GM13977 (cell line): Measurements from ENCODE around the gene KCNJ12.
"Not testable (repeated sequence)": the region's sequence is repeated elsewhere in the genome, so short reads cannot be mapped to it uniquely, and the experiment has no call there.

Experiments used
- DNase-seq: peaks from one replicate; pipeline ENCODE4 v3.0.0; 2012; ENCODE audit warnings: low spot score
- in situ Hi-C: fragments of 300-500 bp; cut with MboI; formaldehyde crosslinking; loops from one replicate; pipeline ENCODE4 v1.12.0; 2022; ENCODE audit warnings: low sequenced_read_pairs, low pct_unique_long_range_greater_than_20kb, mixed read lengths, inconsistent platforms; ENCODE audit not compliant: unreplicated experiment
- TF ChIP-seq, protein P1 (sequence below): IDR thresholded peaks from 2 replicates; pipeline ENCODE4 v1.5.1; 2012; ENCODE audit warnings: mild to moderate bottlenecking, control low read depth; ENCODE audit not compliant: insufficient read depth; ENCODE audit errors: extremely low read depth, missing control alignments

KCNJ12 gene

DNA sequence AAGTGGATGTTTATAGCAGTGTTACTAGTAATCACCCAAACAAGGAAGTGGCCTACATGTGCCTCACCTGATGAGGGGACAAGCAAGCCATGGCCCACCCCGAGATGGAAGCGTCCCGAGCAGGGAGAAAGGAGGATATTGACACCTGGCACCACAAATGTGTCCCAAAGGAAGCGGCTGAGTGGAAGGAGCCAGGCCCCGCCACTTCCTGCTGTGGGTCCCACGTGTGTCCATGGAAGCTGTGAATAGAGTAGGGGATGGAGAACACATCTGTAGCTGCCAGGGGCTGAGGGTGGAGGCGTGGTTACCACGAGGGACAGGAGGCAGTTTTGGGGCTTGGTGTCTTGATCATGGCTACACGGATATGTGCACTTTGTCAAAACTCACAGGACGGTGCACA, 49.2 kb downstream of the KCNJ12 start:
- TF ChIP-seq, protein P1, sequence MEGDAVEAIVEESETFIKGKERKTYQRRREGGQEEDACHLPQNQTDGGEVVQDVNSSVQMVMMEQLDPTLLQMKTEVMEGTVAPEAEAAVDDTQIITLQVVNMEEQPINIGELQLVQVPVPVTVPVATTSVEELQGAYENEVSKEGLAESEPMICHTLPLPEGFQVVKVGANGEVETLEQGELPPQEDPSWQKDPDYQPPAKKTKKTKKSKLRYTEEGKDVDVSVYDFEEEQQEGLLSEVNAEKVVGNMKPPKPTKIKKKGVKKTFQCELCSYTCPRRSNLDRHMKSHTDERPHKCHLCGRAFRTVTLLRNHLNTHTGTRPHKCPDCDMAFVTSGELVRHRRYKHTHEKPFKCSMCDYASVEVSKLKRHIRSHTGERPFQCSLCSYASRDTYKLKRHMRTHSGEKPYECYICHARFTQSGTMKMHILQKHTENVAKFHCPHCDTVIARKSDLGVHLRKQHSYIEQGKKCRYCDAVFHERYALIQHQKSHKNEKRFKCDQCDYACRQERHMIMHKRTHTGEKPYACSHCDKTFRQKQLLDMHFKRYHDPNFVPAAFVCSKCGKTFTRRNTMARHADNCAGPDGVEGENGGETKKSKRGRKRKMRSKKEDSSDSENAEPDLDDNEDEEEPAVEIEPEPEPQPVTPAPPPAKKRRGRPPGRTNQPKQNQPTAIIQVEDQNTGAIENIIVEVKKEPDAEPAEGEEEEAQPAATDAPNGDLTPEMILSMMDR = no peak
- in situ Hi-C loops = no loop called here
- DNase-seq = no peak

DNA sequence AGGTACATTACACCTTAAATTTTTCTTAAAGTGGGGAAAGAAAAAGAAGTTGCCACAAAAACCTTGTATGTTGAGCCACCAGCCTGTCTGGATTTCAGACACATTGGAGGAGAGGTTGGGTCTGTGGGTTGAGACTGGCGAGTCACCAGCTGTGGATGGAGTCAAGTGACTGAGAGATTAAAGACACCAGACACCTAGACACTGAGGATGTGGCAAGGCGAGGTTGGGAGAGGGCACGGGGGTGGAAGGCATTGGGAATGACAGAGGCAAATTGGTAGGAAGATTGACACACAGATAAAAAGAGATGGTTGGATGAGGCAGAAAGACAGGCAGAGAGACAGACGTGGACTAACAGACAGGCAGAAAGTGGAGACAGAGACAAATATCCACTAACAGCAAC, 49.6 kb downstream of the KCNJ12 start:
- TF ChIP-seq, protein P1 = no peak
- in situ Hi-C loops = no loop called here
- DNase-seq = no peak

DNA sequence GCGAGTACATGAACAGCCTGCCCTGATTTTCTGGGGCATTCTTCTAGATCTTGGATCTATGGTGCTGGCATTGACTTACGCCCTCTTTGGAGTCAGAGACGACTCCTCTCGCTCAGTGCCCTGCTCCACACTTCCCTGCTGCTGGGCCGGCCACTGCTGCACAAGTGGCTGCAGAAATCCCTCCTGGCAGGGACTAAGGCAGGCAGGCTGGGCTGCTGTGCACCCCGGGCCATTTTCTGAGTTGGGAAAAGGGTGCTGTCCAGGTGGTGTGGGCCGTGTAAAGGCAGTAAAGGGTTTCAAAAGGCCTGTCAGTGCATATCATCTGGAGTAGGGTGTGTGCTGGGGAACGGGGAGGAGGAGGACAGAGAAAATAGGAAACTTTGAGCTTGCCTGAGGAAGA, 50.1 kb downstream of the KCNJ12 start:
- DNase-seq, in situ Hi-C loops: not testable (repeated sequence)

DNA sequence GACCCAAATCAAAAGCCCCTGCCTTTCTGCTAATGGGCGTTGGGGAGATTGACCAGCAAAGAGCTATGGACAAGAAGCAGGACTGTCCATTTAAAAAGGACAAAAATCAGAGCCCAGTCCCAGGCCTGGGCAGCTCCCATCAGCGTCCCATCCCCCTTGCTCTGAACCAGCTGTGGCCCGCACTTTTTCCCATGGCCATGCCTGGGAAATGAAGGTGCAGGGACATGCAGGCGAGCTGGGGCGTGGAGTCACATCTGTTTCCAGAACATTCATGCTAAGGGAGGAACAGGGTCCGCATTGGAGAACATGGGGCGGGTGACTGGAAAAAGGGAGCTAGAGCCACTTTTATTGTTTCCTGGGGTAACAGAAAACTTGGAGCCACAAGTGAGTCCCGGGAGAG, 50.7 kb downstream of the KCNJ12 start:
- in situ Hi-C loops, DNase-seq: not testable (repeated sequence)

DNA sequence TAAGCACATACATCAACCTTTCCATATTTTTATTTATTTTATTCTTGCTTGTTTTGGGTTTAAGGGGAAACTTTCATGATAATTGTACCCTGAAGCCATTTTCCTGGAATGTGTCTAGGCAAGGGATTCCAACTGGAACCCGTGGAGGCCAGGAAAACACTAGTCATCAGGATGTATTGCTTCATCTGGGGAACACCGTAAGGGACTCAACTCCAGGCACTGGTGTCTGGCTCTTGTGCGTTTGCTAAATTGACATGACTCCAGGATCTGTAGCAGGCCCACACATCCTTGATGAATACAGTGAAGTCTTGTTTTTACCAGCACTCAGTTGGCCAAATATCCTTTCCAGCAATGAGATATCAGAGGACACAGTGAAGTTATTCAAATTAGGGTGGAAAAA, 51.6 kb downstream of the KCNJ12 start:
- DNase-seq, in situ Hi-C loops: not testable (repeated sequence)

DNA sequence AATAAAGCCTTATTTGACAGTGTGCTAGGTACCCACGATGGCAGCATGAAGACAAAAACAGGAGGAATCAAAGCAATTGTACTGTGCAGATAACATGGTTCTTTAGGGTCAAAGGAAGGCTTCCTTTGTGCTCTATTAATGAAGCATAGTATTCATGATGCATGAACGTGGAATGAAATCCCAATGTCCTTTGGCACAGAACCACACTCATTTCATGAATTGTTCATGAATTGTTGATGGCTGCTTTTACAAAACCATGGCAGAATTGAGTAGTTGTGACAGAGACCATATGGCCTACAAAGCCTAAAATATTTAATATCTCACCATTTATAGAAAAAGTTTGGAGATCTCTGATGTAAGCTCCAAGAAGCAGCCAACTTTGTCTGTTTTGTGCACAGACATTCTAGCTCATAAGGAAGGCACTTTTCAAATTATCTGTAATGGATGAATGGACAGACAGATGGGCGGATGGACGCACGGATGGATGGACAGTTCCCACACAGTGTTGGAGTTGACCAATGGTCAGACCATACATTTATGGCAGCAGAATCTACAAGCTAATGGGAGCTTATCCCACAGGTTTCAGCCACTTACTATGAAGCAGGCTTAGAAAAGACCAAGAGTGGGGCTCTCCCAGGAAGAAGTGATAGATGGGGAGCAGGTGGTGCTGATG, 52.7 kb downstream of the KCNJ12 start:
- DNase-seq, in situ Hi-C loops: not testable (repeated sequence)

DNA sequence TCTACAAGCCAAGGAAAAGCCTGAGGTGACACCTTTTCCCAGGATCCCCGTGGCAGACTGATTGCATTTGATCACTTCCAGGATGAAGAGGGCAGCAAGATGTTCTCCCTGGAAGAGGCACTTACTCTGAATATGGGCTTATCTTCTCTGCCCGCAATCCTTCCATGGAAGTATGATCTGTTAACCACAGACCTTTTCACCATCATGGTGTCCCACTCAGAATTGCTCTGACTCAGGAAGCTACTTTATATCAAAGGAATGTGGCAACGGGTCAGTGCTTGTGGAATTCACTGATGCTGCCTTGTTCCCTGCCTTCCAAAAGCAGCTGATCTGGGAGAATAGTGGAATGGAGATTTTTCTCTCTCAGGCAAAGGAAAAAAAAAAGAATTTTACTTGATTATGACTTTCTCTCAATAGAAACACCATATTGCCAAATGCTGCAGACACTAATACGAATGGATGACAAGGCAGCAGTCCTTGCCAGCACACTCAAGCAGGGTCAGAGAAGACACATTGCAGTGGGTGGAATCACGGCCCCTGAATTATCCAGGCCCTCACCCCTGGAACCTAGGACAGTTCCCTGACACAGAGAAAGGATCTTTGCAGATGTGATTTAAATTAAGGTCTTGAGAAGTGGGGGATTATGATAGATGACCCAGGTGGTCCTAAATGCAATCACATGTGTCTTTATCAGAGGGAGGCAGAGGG, 53.9 kb downstream of the KCNJ12 start:
- DNase-seq, in situ Hi-C loops: not testable (repeated sequence)

DNA sequence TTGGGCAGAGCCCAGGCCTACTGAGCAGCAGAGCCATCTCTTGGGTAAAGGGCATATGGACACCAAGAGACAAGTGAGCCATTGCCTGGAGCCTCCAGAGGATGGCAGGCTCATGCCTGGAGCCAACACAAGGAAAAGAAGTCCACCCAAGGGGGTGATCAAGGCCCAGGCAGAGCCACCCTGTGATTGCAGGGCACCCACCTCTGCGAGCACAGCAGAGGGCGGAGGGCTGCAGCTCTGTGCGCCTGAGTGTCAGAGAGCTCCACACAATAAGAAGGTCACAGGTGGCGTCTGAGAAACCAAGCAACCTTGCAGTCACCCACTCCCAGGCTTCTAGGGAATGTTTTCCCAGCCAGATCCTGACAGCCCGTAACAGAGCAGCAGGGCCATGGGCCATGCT, 57.8 kb downstream of the KCNJ12 start:
- in situ Hi-C loops, DNase-seq: not testable (repeated sequence)

DNA sequence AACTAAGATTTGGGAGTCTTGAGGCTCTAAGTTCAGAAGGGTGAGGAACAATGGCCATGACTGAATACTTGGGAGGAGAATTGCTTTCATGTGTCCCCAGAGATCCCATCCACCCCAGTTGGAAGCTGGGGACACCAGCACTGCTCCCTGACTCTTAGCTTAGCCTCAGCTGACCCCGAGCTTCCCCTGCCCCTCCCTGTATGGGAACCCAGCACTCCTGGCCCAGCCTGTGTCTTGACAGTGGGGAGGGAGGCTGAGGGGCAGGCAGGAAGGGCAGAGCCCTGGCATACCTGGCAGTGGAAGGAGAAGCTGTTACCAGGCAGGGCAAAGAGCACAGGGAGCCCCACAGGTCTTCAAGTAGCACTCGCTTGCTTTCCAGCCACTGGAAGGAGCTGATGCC, 58.8 kb downstream of the KCNJ12 start:
- in situ Hi-C loops, DNase-seq: not testable (repeated sequence)

DNA sequence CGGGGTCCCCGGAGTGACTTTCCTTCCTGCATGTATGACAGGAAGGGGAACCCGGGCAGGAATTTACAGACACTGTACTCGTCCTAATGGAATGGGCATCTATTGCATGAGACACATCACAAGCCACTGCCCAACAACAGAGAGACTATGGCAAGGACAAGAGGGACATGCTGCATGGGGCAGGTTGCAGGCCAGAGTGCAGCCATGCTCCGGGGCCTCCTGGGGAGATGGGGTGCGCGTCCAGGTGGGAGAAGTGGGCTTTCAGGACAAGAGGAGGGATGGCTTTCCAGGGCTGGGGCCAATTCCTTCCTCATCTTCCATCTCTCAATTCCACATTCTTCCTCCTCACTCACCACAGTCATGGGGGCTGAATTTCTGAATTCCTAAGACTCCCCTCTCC, 60.3 kb downstream of the KCNJ12 start:
- in situ Hi-C loops, DNase-seq: not testable (repeated sequence)

DNA sequence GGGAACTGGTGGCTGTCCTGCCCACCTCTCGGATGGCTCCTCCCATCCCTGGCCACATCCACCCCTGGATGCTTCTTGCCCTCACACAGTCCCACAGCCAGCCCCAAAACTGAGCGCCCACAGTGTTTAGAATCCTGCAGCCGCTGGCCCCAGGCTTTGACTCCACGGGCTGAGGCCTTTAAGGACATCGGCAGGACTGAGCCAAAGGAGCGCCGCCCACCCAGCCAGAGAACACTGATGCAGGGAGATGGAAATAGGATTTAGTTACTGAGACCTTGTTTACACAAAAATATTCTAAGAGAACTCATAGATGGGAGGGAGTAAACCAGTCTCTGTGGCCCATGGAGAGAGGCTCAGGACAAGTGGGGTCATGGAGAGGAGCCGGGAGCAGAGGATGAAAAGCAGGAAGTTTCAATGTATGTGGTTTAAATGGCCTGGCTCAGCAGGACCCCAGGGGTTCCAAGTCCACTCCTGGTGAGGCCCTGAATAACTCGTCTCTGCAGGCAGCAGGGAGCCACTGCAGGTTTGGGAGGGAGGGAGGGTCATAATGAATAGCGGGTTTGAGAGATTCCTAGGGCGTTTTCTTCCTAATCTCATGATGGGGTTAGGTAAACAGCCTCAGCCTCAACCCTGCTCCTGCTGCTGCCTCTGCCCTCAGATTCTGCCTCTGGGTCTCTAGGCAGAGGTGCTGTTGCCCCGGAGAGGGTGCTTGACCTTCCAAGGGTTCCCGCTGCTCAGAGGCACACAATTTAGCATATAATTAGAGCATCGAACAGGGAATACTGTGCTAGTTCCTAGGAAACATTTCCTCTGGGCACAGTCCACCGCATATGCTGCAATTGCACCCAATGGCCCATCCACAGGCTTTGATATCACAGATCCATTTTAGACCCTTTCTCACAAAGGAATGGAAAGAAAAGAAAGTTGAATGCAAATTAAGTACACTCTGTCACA, 61.0 kb downstream of the KCNJ12 start:
- in situ Hi-C loops, DNase-seq: not testable (repeated sequence)

DNA sequence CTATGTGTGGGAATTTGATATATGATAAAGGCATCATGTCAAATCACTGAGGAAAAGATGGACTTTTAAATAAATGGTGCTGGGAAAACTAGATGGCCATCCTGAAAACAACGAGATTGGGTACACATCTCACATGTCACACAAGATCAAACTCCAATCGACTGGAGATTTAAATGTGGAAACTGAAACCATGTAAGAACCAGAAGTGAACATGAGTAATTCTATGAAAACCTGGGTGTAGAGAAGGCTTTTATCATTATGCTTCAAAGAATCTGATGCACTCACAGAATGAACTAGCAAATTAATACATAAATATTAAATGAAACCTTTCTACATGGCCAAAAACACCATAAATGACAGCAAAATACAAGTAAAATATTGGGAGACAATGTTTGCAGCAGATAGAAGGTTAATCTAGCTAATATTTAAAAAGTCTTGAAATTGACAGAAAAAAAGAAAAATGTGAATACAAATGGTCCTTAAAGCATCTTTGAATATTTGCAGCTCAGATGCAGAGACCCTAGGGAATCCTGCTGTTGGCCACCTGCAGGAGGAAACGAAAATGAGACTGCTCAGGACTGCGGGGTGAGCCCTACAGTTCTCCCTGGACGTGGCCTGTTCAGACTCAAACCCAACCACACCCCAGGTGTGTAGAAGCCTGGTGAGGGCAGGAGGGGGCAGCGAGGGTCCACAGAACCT, 62.3 kb downstream of the KCNJ12 start:
- in situ Hi-C loops, DNase-seq: not testable (repeated sequence)

DNA sequence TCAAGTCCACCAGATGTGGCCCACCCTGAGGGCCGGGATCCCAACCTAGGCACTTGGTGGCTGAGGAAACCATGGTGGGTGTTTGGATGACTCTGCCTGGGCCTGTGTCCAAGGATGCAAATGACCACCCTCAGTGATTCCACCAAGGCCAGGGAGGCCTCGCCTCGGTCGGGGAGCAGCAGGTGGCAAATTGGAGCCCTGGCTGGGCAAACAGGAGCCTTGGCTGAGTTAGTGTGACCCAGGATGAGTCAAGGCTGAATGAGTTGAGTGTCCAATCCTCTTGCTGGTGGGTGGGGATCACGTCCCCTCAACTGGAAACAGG, 62.8 kb downstream of the KCNJ12 start:
- DNase-seq, in situ Hi-C loops: not testable (repeated sequence)
